Ishikawa (cell line): ENCODE data around the gene PFDN2.

Experiments used
- CEBPB ChIP-seq: IDR thresholded peaks from 2 replicates; pipeline ENCODE4 v1.6.1; 2012
- CREB1 ChIP-seq: IDR thresholded peaks from 2 replicates; pipeline ENCODE4 v1.6.1; 2012; ENCODE audit warnings: low read depth
- EGR1 ChIP-seq: IDR thresholded peaks from 2 replicates; pipeline ENCODE4 v1.6.1; 2012
- EP300 ChIP-seq: IDR thresholded peaks from 2 replicates; pipeline ENCODE4 v1.6.1; 2012; ENCODE audit warnings: borderline replicate concordance
- FOXM1 ChIP-seq: IDR thresholded peaks from 2 replicates; pipeline ENCODE4 v1.6.1; 2012; ENCODE audit warnings: low read depth, borderline replicate concordance
- NFIC ChIP-seq: IDR thresholded peaks from 2 replicates; pipeline ENCODE4 v1.6.1; 2012
- RAD21 ChIP-seq: IDR thresholded peaks from 2 replicates; pipeline ENCODE4 v1.6.1; 2012; ENCODE audit warnings: low read depth
- TAF1 ChIP-seq: IDR thresholded peaks from 2 replicates; pipeline ENCODE4 v1.6.1; 2012; ENCODE audit warnings: low read depth, mild to moderate bottlenecking
- TCF12 ChIP-seq: IDR thresholded peaks from 2 replicates; pipeline ENCODE4 v1.6.1; 2012; ENCODE audit warnings: low read depth
- TEAD4 ChIP-seq: IDR thresholded peaks from 2 replicates; pipeline ENCODE4 v1.6.1; 2012
- YY1 ChIP-seq: IDR thresholded peaks from 2 replicates; pipeline ENCODE4 v1.6.1; 2012; ENCODE audit warnings: low read depth
- ZBTB7A ChIP-seq: IDR thresholded peaks from 2 replicates; pipeline ENCODE4 v1.6.1; 2012; ENCODE audit warnings: low read depth
- TF ChIP-seq, protein P1 (sequence below): IDR thresholded peaks from 2 replicates; pipeline ENCODE4 v1.6.1; 2012
- TF ChIP-seq, protein P2 (sequence below): IDR thresholded peaks from 2 replicates; pipeline ENCODE4 v1.6.1; 2012
- TF ChIP-seq, protein P3 (sequence below): IDR thresholded peaks from 2 replicates; pipeline ENCODE4 v1.6.1; 2012; ENCODE audit warnings: low read depth, mild to moderate bottlenecking

PFDN2 gene

DNA sequence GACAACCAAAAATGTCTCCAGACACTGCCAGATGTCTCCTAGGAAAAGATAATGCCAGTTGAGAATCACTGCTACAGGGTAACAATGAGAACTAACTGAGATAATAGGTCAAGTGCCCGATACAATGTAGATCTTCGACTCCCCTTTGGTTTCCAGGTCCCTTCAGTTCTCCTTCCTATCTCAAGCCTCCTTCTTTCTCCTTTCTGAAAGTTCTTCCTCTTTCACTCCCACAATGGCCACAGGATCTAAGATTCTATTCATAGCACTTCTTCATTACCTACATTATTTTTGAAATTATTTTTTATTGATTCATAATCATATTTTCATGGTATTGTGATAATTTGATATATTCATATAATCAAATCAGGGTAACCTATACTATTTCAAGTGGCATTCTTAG is 6.3 kb downstream of the PFDN2 start:
- TF ChIP-seq EP300 (no peak), CEBPB (no peak), RAD21 (no peak), TAF1 (no peak), YY1 (no peak), CREB1 (no peak), NFIC (no peak), TEAD4 (no peak), TCF12 (no peak), EGR1 (no peak), FOXM1 (no peak), ZBTB7A (no peak)
- TF ChIP-seq, protein P1, sequence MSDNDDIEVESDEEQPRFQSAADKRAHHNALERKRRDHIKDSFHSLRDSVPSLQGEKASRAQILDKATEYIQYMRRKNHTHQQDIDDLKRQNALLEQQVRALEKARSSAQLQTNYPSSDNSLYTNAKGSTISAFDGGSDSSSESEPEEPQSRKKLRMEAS: no peak
- TF ChIP-seq, protein P2, sequence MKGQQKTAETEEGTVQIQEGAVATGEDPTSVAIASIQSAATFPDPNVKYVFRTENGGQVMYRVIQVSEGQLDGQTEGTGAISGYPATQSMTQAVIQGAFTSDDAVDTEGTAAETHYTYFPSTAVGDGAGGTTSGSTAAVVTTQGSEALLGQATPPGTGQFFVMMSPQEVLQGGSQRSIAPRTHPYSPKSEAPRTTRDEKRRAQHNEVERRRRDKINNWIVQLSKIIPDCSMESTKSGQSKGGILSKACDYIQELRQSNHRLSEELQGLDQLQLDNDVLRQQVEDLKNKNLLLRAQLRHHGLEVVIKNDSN: no peak
- TF ChIP-seq, protein P3, sequence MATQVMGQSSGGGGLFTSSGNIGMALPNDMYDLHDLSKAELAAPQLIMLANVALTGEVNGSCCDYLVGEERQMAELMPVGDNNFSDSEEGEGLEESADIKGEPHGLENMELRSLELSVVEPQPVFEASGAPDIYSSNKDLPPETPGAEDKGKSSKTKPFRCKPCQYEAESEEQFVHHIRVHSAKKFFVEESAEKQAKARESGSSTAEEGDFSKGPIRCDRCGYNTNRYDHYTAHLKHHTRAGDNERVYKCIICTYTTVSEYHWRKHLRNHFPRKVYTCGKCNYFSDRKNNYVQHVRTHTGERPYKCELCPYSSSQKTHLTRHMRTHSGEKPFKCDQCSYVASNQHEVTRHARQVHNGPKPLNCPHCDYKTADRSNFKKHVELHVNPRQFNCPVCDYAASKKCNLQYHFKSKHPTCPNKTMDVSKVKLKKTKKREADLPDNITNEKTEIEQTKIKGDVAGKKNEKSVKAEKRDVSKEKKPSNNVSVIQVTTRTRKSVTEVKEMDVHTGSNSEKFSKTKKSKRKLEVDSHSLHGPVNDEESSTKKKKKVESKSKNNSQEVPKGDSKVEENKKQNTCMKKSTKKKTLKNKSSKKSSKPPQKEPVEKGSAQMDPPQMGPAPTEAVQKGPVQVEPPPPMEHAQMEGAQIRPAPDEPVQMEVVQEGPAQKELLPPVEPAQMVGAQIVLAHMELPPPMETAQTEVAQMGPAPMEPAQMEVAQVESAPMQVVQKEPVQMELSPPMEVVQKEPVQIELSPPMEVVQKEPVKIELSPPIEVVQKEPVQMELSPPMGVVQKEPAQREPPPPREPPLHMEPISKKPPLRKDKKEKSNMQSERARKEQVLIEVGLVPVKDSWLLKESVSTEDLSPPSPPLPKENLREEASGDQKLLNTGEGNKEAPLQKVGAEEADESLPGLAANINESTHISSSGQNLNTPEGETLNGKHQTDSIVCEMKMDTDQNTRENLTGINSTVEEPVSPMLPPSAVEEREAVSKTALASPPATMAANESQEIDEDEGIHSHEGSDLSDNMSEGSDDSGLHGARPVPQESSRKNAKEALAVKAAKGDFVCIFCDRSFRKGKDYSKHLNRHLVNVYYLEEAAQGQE: no peak

DNA sequence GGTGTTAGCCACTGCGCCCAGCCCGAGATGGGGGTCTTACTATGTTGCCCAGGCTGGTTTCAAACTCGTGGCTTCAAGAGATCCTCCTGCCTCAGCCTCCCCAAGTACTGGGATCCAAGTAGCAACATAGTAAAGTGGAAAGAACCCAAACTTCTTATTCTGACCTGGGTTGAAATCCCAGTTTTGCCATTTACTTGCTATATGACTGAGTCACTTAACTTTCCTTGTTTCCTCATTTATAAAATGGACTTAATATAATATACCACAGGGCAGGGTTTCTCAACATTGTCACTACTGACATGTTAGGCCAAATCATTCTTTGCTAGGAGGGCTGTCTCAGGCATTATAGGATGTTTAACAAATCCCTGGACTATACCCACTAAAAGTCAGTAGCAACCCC is 6.7 kb downstream of the PFDN2 start:
- TF ChIP-seq, protein P2: no peak
- TF ChIP-seq TAF1 (no peak), ZBTB7A (no peak), RAD21 (no peak), YY1 (no peak), FOXM1 (no peak), TEAD4 (no peak), TCF12 (no peak)

DNA sequence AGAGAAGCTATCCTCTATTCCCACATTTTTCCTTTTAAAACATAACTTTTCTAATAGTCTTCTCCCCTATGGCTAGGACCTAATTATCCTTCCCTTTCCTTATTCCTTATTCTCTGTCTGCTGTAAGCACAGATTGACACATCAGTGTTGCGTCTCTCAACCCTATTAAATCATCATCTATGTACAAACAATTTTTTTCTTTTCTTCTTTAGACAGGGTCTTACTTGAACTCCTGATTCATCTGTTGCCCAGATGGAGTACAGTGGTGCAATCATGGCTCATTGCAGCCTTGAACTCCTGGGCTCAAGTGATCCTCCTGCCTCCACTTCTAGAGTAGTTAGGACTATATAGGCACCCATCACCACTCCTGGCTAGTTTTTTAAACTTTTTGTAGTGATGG is 11.4 kb downstream of the PFDN2 start:
- no peak for TF ChIP-seq ZBTB7A

DNA sequence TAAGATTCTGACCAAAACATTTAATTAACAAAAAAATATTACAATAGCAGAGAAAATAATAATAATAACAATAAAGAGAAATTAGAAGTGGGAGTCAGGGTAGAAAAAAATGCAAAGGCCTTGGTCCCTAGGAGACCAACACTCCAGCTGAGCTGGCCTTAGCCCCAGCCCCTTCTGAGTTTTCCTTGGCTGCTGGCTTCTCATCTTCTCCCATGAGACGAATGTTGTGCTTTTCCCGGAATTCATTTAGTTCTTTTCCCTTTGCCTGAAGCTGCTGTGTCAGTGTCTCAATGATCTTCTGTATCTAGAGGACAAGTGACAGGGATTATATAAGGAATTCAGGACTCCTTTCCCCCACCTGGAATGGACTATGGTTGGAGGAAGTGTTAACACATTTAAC is 17.3 kb downstream of the PFDN2 start:
- no peak for TF ChIP-seq RAD21
- no peak for TF ChIP-seq EP300
- TF ChIP-seq CREB1: no peak
- no peak for TF ChIP-seq TCF12
- no peak for TF ChIP-seq CEBPB
- no peak for TF ChIP-seq NFIC
- no peak for TF ChIP-seq EGR1
- no peak for TF ChIP-seq FOXM1
- TF ChIP-seq TEAD4: no peak
- TF ChIP-seq, protein P1: no peak
- TF ChIP-seq, protein P2: no peak
- TF ChIP-seq TAF1: no peak
- no peak for TF ChIP-seq YY1
- TF ChIP-seq ZBTB7A: no peak
- TF ChIP-seq, protein P3: no peak

DNA sequence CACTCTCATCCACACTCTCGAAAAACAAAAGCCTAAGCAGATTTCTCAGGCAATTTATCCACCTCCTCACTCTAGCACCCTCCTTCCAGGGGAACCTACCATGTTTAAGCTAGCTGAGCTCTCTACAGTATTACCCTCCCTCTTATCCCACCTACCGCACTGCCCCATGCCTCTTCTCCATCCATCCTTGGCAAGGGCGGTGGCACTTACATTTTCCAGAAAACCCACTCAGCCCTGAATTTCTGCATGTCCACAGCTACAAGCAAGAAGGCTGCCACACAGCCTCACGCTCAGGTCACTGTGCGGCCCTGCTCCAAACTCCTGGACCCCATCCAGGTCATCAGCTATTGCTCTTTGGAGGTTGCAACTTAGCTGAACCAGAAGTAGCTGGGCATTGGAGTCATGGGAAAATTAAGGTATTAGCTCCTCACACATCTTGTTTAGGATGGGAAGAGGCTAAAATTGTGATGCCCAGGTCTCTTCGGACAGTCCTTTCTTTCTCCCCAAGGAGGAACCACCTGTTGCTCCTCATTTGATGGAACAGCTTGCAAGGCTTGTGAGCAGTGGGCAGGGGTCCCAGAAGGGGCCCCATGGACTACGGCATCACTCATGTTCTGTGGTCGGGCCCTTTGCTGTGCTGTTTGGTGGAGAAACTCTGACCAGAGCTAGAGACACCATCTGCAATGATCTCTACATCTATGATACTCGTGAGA is 18.6 kb downstream of the PFDN2 start:
- no peak for TF ChIP-seq TCF12
- no peak for TF ChIP-seq RAD21
- TF ChIP-seq YY1: no peak
- TF ChIP-seq, protein P2: no peak
- TF ChIP-seq, protein P1: no peak
- TF ChIP-seq TAF1: no peak
- no peak for TF ChIP-seq CREB1
- TF ChIP-seq NFIC: no peak
- TF ChIP-seq EGR1: no peak
- TF ChIP-seq, protein P3: no peak
- no peak for TF ChIP-seq TEAD4
- TF ChIP-seq CEBPB: no peak
- TF ChIP-seq FOXM1: no peak
- TF ChIP-seq ZBTB7A: no peak
- no peak for TF ChIP-seq EP300
